GM21367 (cell line): ENCODE data around the gene MMP25.

ENCODE experiments used
- ATAC-seq: cut with Tn5 transposase; IDR thresholded peaks from one replicate; pipeline ENCODE4 v1.9.1; 2021; ENCODE audit not compliant: unreplicated experiment

MMP25 gene

GRCh38 chr16:3045758-3046640 lies at the start of gene MMP25:
Gene MMP25 (plus strand): TSS chr16:3046561. CDS start chr16:3046918, 357 bp downstream.
- no peak for ATAC-seq

GRCh38 chr16:2999929-3000328 lies 46.4 kb upstream of the MMP25 start:
- ATAC-seq: no peak

- no peak for ATAC-seq
These were observed 45.8 kb upstream of the MMP25 start for GRCh38 chr16:3000540-3000939.

- ATAC-seq: no peak
These were observed 45.0 kb upstream of the MMP25 start for GRCh38 chr16:3001316-3001715.

GRCh38 chr16:3003582-3004270 lies 42.6 kb upstream of the MMP25 start:
- ATAC-seq: peak; percentile 95

GRCh38 chr16:3004319-3004718 lies 42.0 kb upstream of the MMP25 start:
- ATAC-seq: peak; percentile 10

DNA sequence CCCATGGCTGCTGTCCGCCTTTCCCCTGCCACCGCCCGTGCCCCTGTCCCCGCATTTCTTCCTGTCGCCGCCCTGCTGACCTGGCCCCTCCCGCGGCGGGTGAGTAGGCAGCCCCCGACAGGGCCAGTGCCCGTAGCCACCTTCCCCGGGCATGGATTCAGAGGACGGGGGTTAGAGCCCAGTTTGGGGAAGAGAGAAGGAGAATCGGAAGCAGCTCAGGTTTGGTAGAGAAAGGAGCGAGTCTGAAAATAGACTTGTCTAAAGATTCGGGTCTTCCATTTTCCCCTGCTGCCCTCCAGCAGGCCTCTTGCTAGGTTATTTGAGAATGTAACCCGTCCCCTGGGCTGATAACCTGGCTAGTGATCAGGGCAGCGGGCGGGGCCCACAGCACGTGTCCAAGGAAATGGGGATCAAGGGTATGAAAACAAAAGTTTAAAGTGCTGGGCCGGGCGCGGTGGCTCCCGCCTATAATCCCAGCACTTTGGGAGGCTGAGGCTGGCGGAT lies 41.5 kb upstream of the MMP25 start:
- no peak for ATAC-seq

- ATAC-seq: no peak
These were observed 39.1 kb upstream of the MMP25 start for GRCh38 chr16:3007059-3007956.

GRCh38 chr16:3007957-3008689 lies 38.2 kb upstream of the MMP25 start:
- ATAC-seq: no peak

- no peak for ATAC-seq
These were observed 37.7 kb upstream of the MMP25 start for GRCh38 chr16:3008690-3009037.

- ATAC-seq: no peak
These were observed 36.6 kb upstream of the MMP25 start for GRCh38 chr16:3009568-3010390.

GRCh38 chr16:3010510-3010909 lies 35.9 kb upstream of the MMP25 start:
- ATAC-seq: no peak

DNA sequence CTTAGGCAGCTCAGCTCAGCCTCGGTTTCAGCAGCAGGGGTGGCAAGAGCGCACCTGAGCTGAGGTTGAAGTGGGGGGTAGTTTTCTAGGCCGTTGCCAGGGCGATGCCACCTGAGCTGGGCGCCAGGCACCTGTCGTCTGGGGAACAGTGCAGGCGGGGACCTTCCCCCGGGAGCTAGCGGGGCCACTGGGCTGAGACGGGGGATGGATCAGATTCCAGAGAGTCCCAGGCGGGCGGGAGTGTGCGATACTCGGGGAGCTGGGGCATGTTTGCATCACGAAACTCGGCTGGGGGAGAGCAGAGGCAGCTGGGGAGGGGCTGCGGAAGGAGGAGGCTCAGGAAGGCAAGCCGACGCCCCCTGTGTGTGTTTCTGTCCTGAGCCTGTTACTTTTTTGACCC lies 34.1 kb upstream of the MMP25 start:
- no peak for ATAC-seq

GRCh38 chr16:3012828-3013420 lies 33.4 kb upstream of the MMP25 start, which contains the start of gene CLDN9:
Gene CLDN9 (plus strand): TSS chr16:3012923. CDS start chr16:3013363, 440 bp downstream.
- ATAC-seq: no peak

DNA sequence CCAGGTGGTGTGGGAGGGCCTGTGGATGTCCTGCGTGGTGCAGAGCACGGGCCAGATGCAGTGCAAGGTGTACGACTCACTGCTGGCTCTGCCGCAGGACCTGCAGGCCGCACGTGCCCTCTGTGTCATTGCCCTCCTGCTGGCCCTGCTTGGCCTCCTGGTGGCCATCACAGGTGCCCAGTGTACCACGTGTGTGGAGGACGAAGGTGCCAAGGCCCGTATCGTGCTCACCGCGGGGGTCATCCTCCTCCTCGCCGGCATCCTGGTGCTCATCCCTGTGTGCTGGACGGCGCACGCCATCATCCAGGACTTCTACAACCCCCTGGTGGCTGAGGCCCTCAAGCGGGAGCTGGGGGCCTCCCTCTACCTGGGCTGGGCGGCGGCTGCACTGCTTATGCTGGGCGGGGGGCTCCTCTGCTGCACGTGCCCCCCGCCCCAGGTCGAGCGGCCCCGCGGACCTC lies 32.8 kb upstream of the MMP25 start:
- ATAC-seq: no peak

DNA sequence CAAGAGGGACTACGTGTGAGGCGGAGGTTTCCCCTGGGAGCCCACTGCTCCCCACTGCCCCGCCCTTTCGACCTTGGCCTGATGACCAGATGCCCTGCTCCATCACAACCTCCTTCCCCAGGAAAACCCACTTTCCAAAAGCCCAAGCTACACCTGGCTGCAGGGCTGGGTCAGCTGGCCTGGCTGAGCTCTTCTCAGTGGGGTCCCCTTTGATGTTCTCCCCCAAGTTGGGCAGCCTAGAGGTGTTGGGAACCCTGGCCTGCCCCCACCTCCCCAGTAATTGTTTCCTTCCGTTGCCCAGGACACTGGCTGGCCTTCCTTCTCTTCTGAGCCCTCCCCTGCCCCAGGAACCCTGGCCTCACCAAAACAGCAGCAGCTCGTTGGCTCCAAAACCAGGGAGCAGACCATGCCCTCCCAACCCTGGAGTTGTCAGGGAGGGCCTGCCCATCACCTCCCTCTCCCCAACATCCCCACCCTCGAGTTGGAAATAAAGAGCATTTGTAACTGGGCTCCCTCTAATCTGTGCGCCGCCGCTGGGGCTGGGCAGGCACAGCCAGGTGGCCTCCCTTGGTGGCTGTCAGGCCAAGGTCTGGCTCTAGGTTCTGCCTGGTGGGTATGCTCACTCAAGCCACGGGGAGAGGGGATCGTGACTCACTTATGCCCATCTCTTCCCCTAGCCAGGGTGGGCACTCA lies 32.2 kb upstream of the MMP25 start:
- ATAC-seq: no peak

- no peak for ATAC-seq
These were observed 31.4 kb upstream of the MMP25 start for GRCh38 chr16:3014971-3015370.

- ATAC-seq: no peak
These were observed 30.4 kb upstream of the MMP25 start for GRCh38 chr16:3015865-3016521.
